Measurements from ENCODE around the gene SH2D1B. TPM values are rescaled to one million over a fixed set of nuclear protein-coding genes. Genes with fewer than 3 reads are reported as not detected.

SH2D1B gene
- total RNA-seq, 1 donor: not detected

- TF ChIP-seq CTCF (IDR thresholded peaks at IDR 0.05; ENCODE audit: extremely low read depth, low read depth, low read length): no peak
- peak; percentile 54 for DNase-seq (ENCODE audit: insufficient read length, low spot score, missing footprints)
- Histone ChIP-seq H2AFZ (ENCODE audit: low read length) (no peak overlapping the region), H3K27ac (ENCODE audit: low read depth, low read length) (no peak overlapping the region), H3K4me3 (ENCODE audit: insufficient read depth, low read length) (no peak overlapping the region), H3K4me2 (ENCODE audit: insufficient read depth, low read length) (no peak overlapping the region), H4K20me1 (ENCODE audit: insufficient read depth, low read length) (no peaks in the 10 kb centered on the region), H3K36me3 (ENCODE audit: insufficient read depth, low read length) (no peaks in the 10 kb centered on the region), H3K4me1 (ENCODE audit: insufficient read depth, low read length) (no peaks in the 10 kb centered on the region), H3K79me2 (ENCODE audit: insufficient read depth, low read length) (no peaks in the 10 kb centered on the region), H3K27me3 (ENCODE audit: insufficient read depth, low read length) (peaks cover 10% of the 10 kb centered on the region), H3K9me3 (ENCODE audit: low read depth, low read length) (no peaks in the 10 kb centered on the region)
Observed at GRCh38 chr1:162359523-162360236, 52.3 kb downstream of the SH2D1B start.

- no peak for TF ChIP-seq CTCF (IDR thresholded peaks at IDR 0.05; ENCODE audit: extremely low read depth, low read depth, low read length)
- no peak for DNase-seq (ENCODE audit: insufficient read length, low spot score, missing footprints)
- Histone ChIP-seq H3K27ac (ENCODE audit: low read depth, low read length) (no peak overlapping the region), H3K9me3 (ENCODE audit: low read depth, low read length) (no peaks in the 10 kb centered on the region), H3K4me1 (ENCODE audit: insufficient read depth, low read length) (no peaks in the 10 kb centered on the region), H4K20me1 (ENCODE audit: insufficient read depth, low read length) (no peaks in the 10 kb centered on the region), H3K36me3 (ENCODE audit: insufficient read depth, low read length) (no peaks in the 10 kb centered on the region), H2AFZ (ENCODE audit: low read length) (no peak overlapping the region), H3K4me3 (ENCODE audit: insufficient read depth, low read length) (no peak overlapping the region), H3K79me2 (ENCODE audit: insufficient read depth, low read length) (no peaks in the 10 kb centered on the region), H3K27me3 (ENCODE audit: insufficient read depth, low read length) (peaks cover 10% of the 10 kb centered on the region), H3K4me2 (ENCODE audit: insufficient read depth, low read length) (no peak overlapping the region)
Observed at GRCh38 chr1:162358928-162359327, 53.0 kb downstream of the SH2D1B start.

GRCh38 chr1:162357681-162358266 lies 54.2 kb downstream of the SH2D1B start:
- no peaks in the 10 kb centered on the region for H3K4me1 ChIP-seq (ENCODE audit: insufficient read depth, low read length)
- peak; percentile 93 for DNase-seq (ENCODE audit: insufficient read length, low spot score, missing footprints)
- H3K27ac ChIP-seq (ENCODE audit: low read depth, low read length): no peak overlapping the region
- H4K20me1 ChIP-seq (ENCODE audit: insufficient read depth, low read length): no peaks in the 10 kb centered on the region
- H3K27me3 ChIP-seq (ENCODE audit: insufficient read depth, low read length): peaks cover 10% of the 10 kb centered on the region
- peak; percentile 73 for TF ChIP-seq CTCF (IDR thresholded peaks at IDR 0.05; ENCODE audit: extremely low read depth, low read depth, low read length)
- no peak overlapping the region for H3K4me3 ChIP-seq (ENCODE audit: insufficient read depth, low read length)
- no peaks in the 10 kb centered on the region for H3K9me3 ChIP-seq (ENCODE audit: low read depth, low read length)
- no peak overlapping the region for H3K4me2 ChIP-seq (ENCODE audit: insufficient read depth, low read length)
- H3K36me3 ChIP-seq (ENCODE audit: insufficient read depth, low read length): no peaks in the 10 kb centered on the region
- H3K79me2 ChIP-seq (ENCODE audit: insufficient read depth, low read length): no peaks in the 10 kb centered on the region
- H2AFZ ChIP-seq (ENCODE audit: low read length): no peak overlapping the region

GRCh38 chr1:162353702-162354101 lies 58.2 kb downstream of the SH2D1B start:
- Histone ChIP-seq H3K27ac (ENCODE audit: low read depth, low read length) (no peak overlapping the region), H3K4me2 (ENCODE audit: insufficient read depth, low read length) (no peak overlapping the region), H3K4me3 (ENCODE audit: insufficient read depth, low read length) (no peak overlapping the region), H3K9me3 (ENCODE audit: low read depth, low read length) (no peaks in the 10 kb centered on the region), H3K27me3 (ENCODE audit: insufficient read depth, low read length) (peaks cover 3% of the 10 kb centered on the region), H3K36me3 (ENCODE audit: insufficient read depth, low read length) (no peaks in the 10 kb centered on the region), H2AFZ (ENCODE audit: low read length) (no peak overlapping the region), H3K79me2 (ENCODE audit: insufficient read depth, low read length) (no peaks in the 10 kb centered on the region), H4K20me1 (ENCODE audit: insufficient read depth, low read length) (no peaks in the 10 kb centered on the region), H3K4me1 (ENCODE audit: insufficient read depth, low read length) (peaks cover 11% of the 10 kb centered on the region)
- no peak for TF ChIP-seq CTCF (IDR thresholded peaks at IDR 0.05; ENCODE audit: extremely low read depth, low read depth, low read length)
- peak; percentile 31 for DNase-seq (ENCODE audit: insufficient read length, low spot score, missing footprints)
